Osteoblast (primary cell): ENCODE results near the gene RTL1. TPM values are rescaled to one million over a fixed set of nuclear protein-coding genes. Genes with fewer than 3 reads are reported as not detected.

Experiments
- DNase-seq: peaks from one replicate; pipeline ENCODE4 v3.0.0; 2011; ENCODE audit warnings: low spot score, mixed read lengths; ENCODE audit not compliant: insufficient read length; ENCODE audit errors: missing footprints
- H2AFZ ChIP-seq: 2 replicates; pipeline ENCODE4 v1.6.0; 2011; ENCODE audit warnings: mild to moderate bottlenecking, low read length
- H3K27ac ChIP-seq: 2 replicates; pipeline ENCODE4 v1.5.1; 2011; ENCODE audit warnings: mild to moderate bottlenecking, low read depth, low read length, moderate library complexity
- H3K27me3 ChIP-seq: 2 replicates; pipeline ENCODE4 v1.6.0; 2012; ENCODE audit warnings: mild to moderate bottlenecking, control low read depth, inconsistent platforms, low read length, moderate library complexity; ENCODE audit not compliant: insufficient read depth
- H3K36me3 ChIP-seq: 2 replicates; pipeline ENCODE4 v1.5.1; 2011; ENCODE audit warnings: mild to moderate bottlenecking, low read length, control low read depth, moderate library complexity; ENCODE audit not compliant: insufficient read depth
- H3K4me1 ChIP-seq: 2 replicates; pipeline ENCODE4 v1.5.1; 2011; ENCODE audit warnings: mild to moderate bottlenecking, low read length, control low read depth, moderate library complexity; ENCODE audit not compliant: insufficient read depth
- H3K4me2 ChIP-seq: 2 replicates; pipeline ENCODE4 v1.6.0; 2011; ENCODE audit warnings: mild to moderate bottlenecking, low read length; ENCODE audit not compliant: insufficient read depth
- H3K4me3 ChIP-seq: fragments of 200-600 bp; sonication (generic); 3 replicates; pipeline ENCODE4 v1.5.1; 2012; ENCODE audit warnings: mild to moderate bottlenecking, low read length, inconsistent platforms; ENCODE audit not compliant: insufficient read depth
- H3K79me2 ChIP-seq: 2 replicates; pipeline ENCODE4 v1.6.0; 2012; ENCODE audit warnings: mild to moderate bottlenecking, low read length, control low read depth, inconsistent platforms; ENCODE audit not compliant: insufficient read depth
- H3K9me3 ChIP-seq: 2 replicates; pipeline ENCODE4 v1.5.1; 2011; ENCODE audit warnings: low read depth, low read length, control low read depth
- H4K20me1 ChIP-seq: 2 replicates; pipeline ENCODE4 v1.6.0; 2012; ENCODE audit warnings: mild to moderate bottlenecking, low read length, control low read depth; ENCODE audit not compliant: insufficient read depth
- CTCF ChIP-seq: IDR thresholded peaks from 2 replicates; pipeline ENCODE4 v1.5.1; 2011; ENCODE audit warnings: mild to moderate bottlenecking, low read depth, low read length, moderate library complexity; ENCODE audit errors: extremely low read depth
- total RNA-seq: library from RNA; depleted of rRNA; stranded (reverse); fragments of >200 nt; gene quantifications from 2 replicates; pipeline ENCODE4 v1.2.3, GENCODE V29; 2012

Gene RTL1
- total RNA-seq, 1 donor: not detected

DNA sequence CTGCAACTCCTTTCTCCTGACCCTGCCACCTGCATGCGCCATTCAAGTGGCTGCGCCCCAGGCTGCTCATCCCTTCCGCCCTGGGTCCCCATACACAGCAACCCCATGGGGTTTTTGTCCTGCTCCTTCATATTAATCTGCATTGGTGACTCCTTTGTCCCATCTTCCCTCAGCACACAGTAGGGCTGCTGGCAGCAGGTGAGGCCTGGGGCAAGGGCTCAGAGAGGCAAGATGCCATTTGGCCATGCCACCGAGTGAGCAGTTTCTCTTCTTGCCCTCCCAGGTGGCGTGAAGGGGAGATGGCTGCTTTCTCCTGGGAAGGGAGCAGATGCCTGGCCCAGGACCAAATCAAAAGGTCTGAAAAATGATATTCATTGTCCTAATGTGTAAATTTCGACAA is 9.1 kb downstream of the RTL1 start:
- Histone ChIP-seq H3K4me2 (no peak overlapping the region), H3K27me3 (peaks cover 6% of the 10 kb centered on the region), H3K79me2 (peaks cover 43% of the 10 kb centered on the region), H3K4me1 (no peaks in the 10 kb centered on the region), H3K36me3 (peaks cover 65% of the 10 kb centered on the region), H2AFZ (no peak overlapping the region), H3K9me3 (no peaks in the 10 kb centered on the region), H4K20me1 (peaks cover 8% of the 10 kb centered on the region), H3K27ac (no peak overlapping the region), H3K4me3 (no peak overlapping the region)
- TF ChIP-seq CTCF: no peak
- DNase-seq: peak; percentile 42

DNA sequence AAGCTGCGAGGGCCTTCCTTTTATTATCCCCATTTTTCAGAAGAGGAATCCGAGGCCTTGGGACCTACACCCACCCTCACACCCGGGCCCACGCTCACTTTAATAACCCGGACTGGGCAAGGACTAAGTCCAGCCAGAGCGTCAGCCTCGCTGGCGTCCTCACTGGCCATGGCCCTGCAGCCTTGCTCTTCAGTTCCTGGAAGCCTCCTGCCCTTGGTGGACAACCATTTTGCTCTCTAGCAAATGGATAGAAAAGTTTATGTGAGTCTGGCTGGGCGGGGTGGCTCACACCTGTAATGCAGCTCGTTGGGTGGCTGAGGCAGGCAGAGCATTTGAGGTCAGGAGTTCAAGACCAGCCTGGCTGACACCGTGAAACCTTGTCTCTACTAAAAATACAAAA is 9.8 kb downstream of the RTL1 start:
- H2AFZ ChIP-seq: no peak overlapping the region
- no peaks in the 10 kb centered on the region for H3K27me3 ChIP-seq
- no peak for TF ChIP-seq CTCF
- no peak overlapping the region for H3K4me3 ChIP-seq
- H3K79me2 ChIP-seq: peaks cover 44% of the 10 kb centered on the region
- DNase-seq: no peak
- peaks cover 63% of the 10 kb centered on the region for H3K36me3 ChIP-seq
- H3K9me3 ChIP-seq: no peaks in the 10 kb centered on the region
- no peak overlapping the region for H3K4me2 ChIP-seq
- no peak overlapping the region for H3K27ac ChIP-seq
- H4K20me1 ChIP-seq: peaks cover 8% of the 10 kb centered on the region
- H3K4me1 ChIP-seq: no peaks in the 10 kb centered on the region

DNA sequence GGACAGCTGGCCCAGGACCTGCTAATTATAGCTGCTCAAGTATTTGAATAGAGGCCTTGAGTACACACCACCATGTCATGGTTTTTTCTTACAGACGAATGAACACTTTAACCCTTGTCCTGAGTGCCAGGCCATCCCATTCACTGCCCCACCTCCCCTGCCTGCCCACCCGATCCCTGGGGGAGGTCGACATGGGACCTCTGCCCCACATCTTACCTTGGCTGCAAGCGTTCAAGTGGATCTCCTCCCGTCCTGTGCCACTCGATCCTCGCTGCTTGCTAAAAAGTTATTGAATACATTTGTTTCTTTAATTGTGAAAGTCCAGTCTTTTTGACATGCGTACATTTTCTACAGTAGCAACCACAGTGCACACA is 10.3 kb downstream of the RTL1 start:
- H3K4me2 ChIP-seq: no peak overlapping the region
- H3K27me3 ChIP-seq: no peaks in the 10 kb centered on the region
- peak; percentile 32 for DNase-seq
- H3K4me3 ChIP-seq: no peak overlapping the region
- peaks cover 9% of the 10 kb centered on the region for H4K20me1 ChIP-seq
- H3K79me2 ChIP-seq: peaks cover 46% of the 10 kb centered on the region
- H3K9me3 ChIP-seq: no peaks in the 10 kb centered on the region
- no peak for TF ChIP-seq CTCF
- no peak overlapping the region for H3K27ac ChIP-seq
- no peak overlapping the region for H2AFZ ChIP-seq
- no peaks in the 10 kb centered on the region for H3K4me1 ChIP-seq
- H3K36me3 ChIP-seq: peaks cover 58% of the 10 kb centered on the region

DNA sequence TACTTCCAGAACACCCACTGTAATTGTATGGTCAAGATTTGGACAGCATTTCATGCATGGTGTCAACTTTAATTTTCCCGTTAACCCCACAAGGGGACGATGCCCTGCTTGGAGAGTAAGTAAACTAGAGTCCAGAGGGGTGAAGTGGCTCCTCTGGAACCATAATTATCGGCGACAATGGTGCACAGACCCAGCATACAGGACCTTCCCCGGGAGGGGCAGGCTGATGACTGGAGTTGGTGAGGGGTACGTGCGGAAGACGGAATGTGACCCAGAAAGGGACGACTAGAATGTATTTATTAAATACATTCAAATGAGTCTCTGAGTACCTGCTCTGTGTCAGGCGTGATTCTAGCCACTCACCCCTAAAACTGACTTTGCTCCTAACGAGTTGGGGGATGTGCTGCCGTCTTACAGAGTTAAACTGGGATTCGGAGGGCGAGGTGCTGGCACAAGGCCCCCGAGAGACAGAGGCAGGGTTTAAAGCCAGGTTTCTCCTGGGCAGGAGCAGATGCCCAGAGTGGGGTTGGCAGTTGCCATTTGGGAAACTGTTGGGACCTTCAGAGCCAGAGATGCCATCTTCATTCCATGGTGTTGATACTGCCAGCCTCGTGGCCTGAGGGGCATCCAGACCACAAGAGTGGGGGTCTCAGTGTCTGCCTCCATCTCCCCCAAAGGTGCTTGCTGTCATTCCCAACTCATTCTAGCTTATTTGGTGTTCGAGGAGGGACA is 10.9 kb downstream of the RTL1 start:
- no peak for TF ChIP-seq CTCF

More for the DNA sequence above, 10.9 kb downstream of the RTL1 start:
- Histone ChIP-seq H3K36me3 (peaks cover 52% of the 10 kb centered on the region), H3K4me3 (no peak overlapping the region), H3K9me3 (no peaks in the 10 kb centered on the region), H3K79me2 (peaks cover 51% of the 10 kb centered on the region), H3K27ac (no peak overlapping the region), H4K20me1 (peaks cover 13% of the 10 kb centered on the region), H2AFZ (no peak overlapping the region), H3K27me3 (no peaks in the 10 kb centered on the region), H3K4me1 (no peaks in the 10 kb centered on the region), H3K4me2 (no peak overlapping the region)
- DNase-seq: peak; percentile 67
